Endothelial cell (in vitro differentiated cells): ENCODE data around the gene ZFHX2. TPM values are rescaled to one million over a fixed set of nuclear protein-coding genes. Genes with fewer than 3 reads are reported as not detected.

ENCODE experiments used
- DNase-seq: peaks from one replicate; pipeline ENCODE4 v3.0.0; 2021; ENCODE audit warnings: low spot score
- H3K27ac Mint-ChIP-seq: one replicate; pipeline ENCODE4 v1.8.0; 2021; ENCODE audit warnings: mixed read lengths, inconsistent platforms; ENCODE audit not compliant: unreplicated experiment
- H3K27me3 Mint-ChIP-seq: one replicate; pipeline ENCODE4 v1.8.0; 2021; ENCODE audit warnings: mild to moderate bottlenecking, moderate library complexity, mixed read lengths, inconsistent platforms; ENCODE audit not compliant: unreplicated experiment
- H3K36me3 Mint-ChIP-seq: one replicate; pipeline ENCODE4 v1.8.0; 2021; ENCODE audit warnings: mild to moderate bottlenecking, low read depth, mixed read lengths, inconsistent platforms; ENCODE audit not compliant: unreplicated experiment
- H3K4me1 Mint-ChIP-seq: one replicate; pipeline ENCODE4 v1.8.0; 2021; ENCODE audit warnings: mild to moderate bottlenecking, mixed read lengths, inconsistent platforms; ENCODE audit not compliant: unreplicated experiment
- H3K4me3 Mint-ChIP-seq: one replicate; pipeline ENCODE4 v1.8.0; 2021; ENCODE audit warnings: mild to moderate bottlenecking, mixed read lengths, inconsistent platforms; ENCODE audit not compliant: unreplicated experiment
- H3K9me3 Mint-ChIP-seq: one replicate; pipeline ENCODE4 v1.8.0; 2021; ENCODE audit warnings: mixed read lengths, inconsistent platforms; ENCODE audit not compliant: unreplicated experiment
- total RNA-seq: library from RNA; stranded (reverse); fragmentation: NEBNext Ultra II Directional; extraction: Animal tissue kit (Norgen Biotek cat#: 25700); gene quantifications from one replicate; pipeline ENCODE4 v1.2.1, GENCODE V29; 2021; ENCODE audit not compliant: unreplicated experiment
- TF ChIP-seq, protein P1 (sequence below): fragments of 200-600 bp; sonication (generic); IDR thresholded peaks from one replicate; pipeline ENCODE4 v1.5.0; 2021; ENCODE audit warnings: antibody characterized with exemption; ENCODE audit not compliant: unreplicated experiment

The ZFHX2 gene
- total RNA-seq, 1 donor from 2014 or later: 12.7 TPM

- Mint-ChIP-seq H3K4me1 (peaks cover 42% of the 10 kb centered on the region), H3K27ac (peak overlapping the region; percentile 90)
Measured at GRCh38 chr14:23530375-23531055, 21.1 kb downstream of the ZFHX2 start.

DNA sequence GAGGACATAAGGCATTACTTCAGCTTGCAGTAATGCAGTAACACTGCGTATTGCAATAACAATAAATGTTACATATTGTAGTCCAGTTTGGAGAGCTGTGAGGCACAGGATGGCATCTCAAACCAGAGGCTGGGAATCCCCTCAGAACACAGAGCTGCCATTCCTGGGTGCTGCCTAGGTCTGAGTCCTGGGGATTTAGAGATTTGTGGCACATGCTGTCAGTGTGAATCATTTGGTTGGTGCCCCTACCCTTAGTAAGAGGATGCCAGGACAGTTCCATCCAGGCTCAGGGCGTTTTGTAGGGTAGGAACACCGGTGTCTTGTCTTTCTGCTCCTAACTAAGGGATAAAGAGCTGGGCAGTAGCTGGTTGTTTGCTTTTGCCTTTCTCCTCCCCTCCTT, 22.5 kb downstream of the ZFHX2 start:
- Mint-ChIP-seq H3K27ac (peak overlapping the region; percentile 90), H3K4me3 (no peak overlapping the region), H3K36me3 (peaks cover 39% of the 10 kb centered on the region), H3K27me3 (peaks cover 27% of the 10 kb centered on the region), H3K4me1 (peaks cover 42% of the 10 kb centered on the region), H3K9me3 (no peaks in the 10 kb centered on the region)
- DNase-seq: no peak
- TF ChIP-seq, protein P1, sequence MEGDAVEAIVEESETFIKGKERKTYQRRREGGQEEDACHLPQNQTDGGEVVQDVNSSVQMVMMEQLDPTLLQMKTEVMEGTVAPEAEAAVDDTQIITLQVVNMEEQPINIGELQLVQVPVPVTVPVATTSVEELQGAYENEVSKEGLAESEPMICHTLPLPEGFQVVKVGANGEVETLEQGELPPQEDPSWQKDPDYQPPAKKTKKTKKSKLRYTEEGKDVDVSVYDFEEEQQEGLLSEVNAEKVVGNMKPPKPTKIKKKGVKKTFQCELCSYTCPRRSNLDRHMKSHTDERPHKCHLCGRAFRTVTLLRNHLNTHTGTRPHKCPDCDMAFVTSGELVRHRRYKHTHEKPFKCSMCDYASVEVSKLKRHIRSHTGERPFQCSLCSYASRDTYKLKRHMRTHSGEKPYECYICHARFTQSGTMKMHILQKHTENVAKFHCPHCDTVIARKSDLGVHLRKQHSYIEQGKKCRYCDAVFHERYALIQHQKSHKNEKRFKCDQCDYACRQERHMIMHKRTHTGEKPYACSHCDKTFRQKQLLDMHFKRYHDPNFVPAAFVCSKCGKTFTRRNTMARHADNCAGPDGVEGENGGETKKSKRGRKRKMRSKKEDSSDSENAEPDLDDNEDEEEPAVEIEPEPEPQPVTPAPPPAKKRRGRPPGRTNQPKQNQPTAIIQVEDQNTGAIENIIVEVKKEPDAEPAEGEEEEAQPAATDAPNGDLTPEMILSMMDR: no peak

More at GRCh38 chr14:23530375-23531055, 21.1 kb downstream of the ZFHX2 start:
- Mint-ChIP-seq H3K36me3 (peaks cover 38% of the 10 kb centered on the region), H3K4me3 (peak overlapping the region; percentile 11), H3K27me3 (peaks cover 29% of the 10 kb centered on the region), H3K9me3 (no peaks in the 10 kb centered on the region)
- no peak for DNase-seq
- TF ChIP-seq, protein P1: no peak

DNA sequence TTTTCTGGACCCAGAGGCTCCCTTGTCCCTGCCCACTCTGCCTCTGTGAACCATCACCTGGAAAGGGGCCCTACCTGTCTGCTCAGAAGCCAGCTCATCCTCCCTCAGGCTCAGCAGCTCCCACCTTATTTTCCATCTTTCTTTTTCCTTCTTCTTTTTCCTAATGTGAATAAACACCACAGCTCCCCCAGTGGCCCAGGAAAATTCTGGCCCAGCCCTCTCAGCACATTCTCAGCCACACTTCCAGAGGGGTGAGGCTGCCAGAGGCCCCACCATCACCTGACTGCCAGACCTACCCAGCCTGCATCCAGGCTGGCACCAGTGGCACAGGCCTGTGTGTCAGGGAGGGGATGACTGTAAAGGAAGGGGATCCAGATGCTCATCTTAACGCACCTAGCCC, 23.0 kb downstream of the ZFHX2 start:
- Mint-ChIP-seq H3K4me3 (peak overlapping the region; percentile 82), H3K27ac (peak overlapping the region; percentile 67), H3K4me1 (peaks cover 42% of the 10 kb centered on the region), H3K27me3 (peaks cover 27% of the 10 kb centered on the region), H3K9me3 (no peaks in the 10 kb centered on the region), H3K36me3 (peaks cover 35% of the 10 kb centered on the region)
- TF ChIP-seq, protein P1: peak; percentile 13
- DNase-seq: no peak

- peaks cover 18% of the 10 kb centered on the region for H3K27me3 Mint-ChIP-seq
- no peak overlapping the region for H3K4me3 Mint-ChIP-seq
- H3K27ac Mint-ChIP-seq: no peak overlapping the region
- TF ChIP-seq, protein P1: no peak
- DNase-seq: no peak
- H3K4me1 Mint-ChIP-seq: peaks cover 30% of the 10 kb centered on the region
- H3K9me3 Mint-ChIP-seq: no peaks in the 10 kb centered on the region
- peaks cover 41% of the 10 kb centered on the region for H3K36me3 Mint-ChIP-seq
Measured at GRCh38 chr14:23525611-23526010, 26.0 kb downstream of the ZFHX2 start.

DNA sequence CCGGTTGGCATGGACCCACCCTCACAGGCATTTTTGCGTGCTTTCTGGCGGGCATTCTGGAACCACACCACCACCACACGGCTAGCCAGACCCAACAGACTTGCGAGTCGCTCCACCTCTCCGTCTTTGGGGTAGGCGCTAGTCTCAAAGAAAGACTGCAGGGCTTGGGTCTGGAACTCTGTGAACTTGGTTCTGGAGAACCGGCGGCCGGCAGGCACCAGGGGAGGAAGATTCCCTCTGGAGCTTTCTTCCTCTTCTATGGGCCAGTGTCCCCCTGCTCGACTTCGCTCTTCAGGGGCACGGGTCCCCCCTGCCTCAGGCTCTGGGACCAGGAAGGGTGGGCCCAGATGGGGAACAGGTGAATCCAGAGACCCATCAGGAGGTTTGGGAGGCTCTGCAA, 26.6 kb downstream of the ZFHX2 start:
- H3K36me3 Mint-ChIP-seq: peaks cover 41% of the 10 kb centered on the region
- peaks cover 20% of the 10 kb centered on the region for H3K27me3 Mint-ChIP-seq
- TF ChIP-seq, protein P1: no peak
- H3K27ac Mint-ChIP-seq: no peak overlapping the region
- no peak overlapping the region for H3K4me3 Mint-ChIP-seq
- H3K9me3 Mint-ChIP-seq: no peaks in the 10 kb centered on the region
- peaks cover 24% of the 10 kb centered on the region for H3K4me1 Mint-ChIP-seq
- DNase-seq: no peak
